HepG2 (cell line): Measurements from ENCODE around the gene HYOU1. TPM values are rescaled to one million over a fixed set of nuclear protein-coding genes. Genes with fewer than 3 reads are reported as not detected.
A peak's percentile ranks its signal among the peaks of the same experiment; 100 is the strongest.

Source experiments
- ATF7 ChIP-seq, 2 experiments: fragments of 450-650 bp in 1 of 2; sonication (generic) in 1 of 2; formaldehyde crosslinking in 1 of 2; IDR thresholded peaks; 2 replicates each; pipeline versions ENCODE4 v1.4.0 to v1.6.1; 2016 to 2020; ENCODE audit warnings: antibody characterized with exemption in 1 of 2, mild to moderate bottlenecking in 1 of 2, missing genetic modification reagents in 1 of 2
- DMAP1 ChIP-seq: IDR thresholded peaks from 2 replicates; pipeline ENCODE4 v1.6.1; 2016
- E2F2 ChIP-seq: sonication (generic); formaldehyde crosslinking; IDR thresholded peaks from 2 replicates; pipeline ENCODE4 v1.4.0; 2020; ENCODE audit warnings: missing genetic modification reagents, borderline replicate concordance
- EHMT2 ChIP-seq: fragments of 200-600 bp; sonication (generic); IDR thresholded peaks from 2 replicates; pipeline ENCODE4 v1.7.0; 2017; ENCODE audit warnings: antibody characterized with exemption, low read depth, low read length, borderline replicate concordance
- ELF3 ChIP-seq: IDR thresholded peaks from 2 replicates; pipeline ENCODE4 v1.6.1; 2016; ENCODE audit warnings: missing genetic modification reagents, missing compliant biosample characterization
- ERF ChIP-seq: IDR thresholded peaks from 2 replicates; pipeline ENCODE4 v1.6.1; 2018; ENCODE audit warnings: missing biosample characterization, missing genetic modification reagents
- HIC2 ChIP-seq: sonication (generic); formaldehyde crosslinking; IDR thresholded peaks from 2 replicates; pipeline ENCODE4 v1.9.0; 2022; ENCODE audit warnings: low read depth, missing genetic modification reagents
- MTF2 ChIP-seq: sonication (generic); formaldehyde crosslinking; IDR thresholded peaks from 2 replicates; pipeline ENCODE4 v1.5.0; 2020; ENCODE audit warnings: missing genetic modification reagents, borderline replicate concordance
- SALL1 ChIP-seq: sonication (generic); formaldehyde crosslinking; IDR thresholded peaks from 2 replicates; pipeline ENCODE4 v1.8.0; 2022; ENCODE audit warnings: mild to moderate bottlenecking, missing genetic modification reagents
- SRY ChIP-seq: sonication (generic); formaldehyde crosslinking; IDR thresholded peaks from 2 replicates; pipeline ENCODE4 v1.8.0; 2022; ENCODE audit warnings: mild to moderate bottlenecking, missing genetic modification reagents
- TOPORS ChIP-seq: sonication (generic); formaldehyde crosslinking; IDR thresholded peaks from 2 replicates; pipeline ENCODE4 v1.8.0; 2023; ENCODE audit warnings: mild to moderate bottlenecking, missing genetic modification reagents
- XBP1 ChIP-seq: sonication (generic); formaldehyde crosslinking; IDR thresholded peaks from 2 replicates; pipeline ENCODE4 v1.5.0; 2020; ENCODE audit warnings: missing genetic modification reagents
- XRCC5 ChIP-seq: fragments of 200-400 bp; formaldehyde crosslinking; optimal IDR thresholded peaks from 2 replicates; pipeline ENCODE3; 2017; ENCODE audit warnings: mild to moderate bottlenecking, low read length
- YEATS4 ChIP-seq: sonication (generic); formaldehyde crosslinking; IDR thresholded peaks from 2 replicates; pipeline ENCODE4 v1.4.0; 2020; ENCODE audit warnings: missing genetic modification reagents, borderline replicate concordance
- ZBTB49 ChIP-seq: sonication (generic); formaldehyde crosslinking; IDR thresholded peaks from 2 replicates; pipeline ENCODE4 v1.4.0; 2020; ENCODE audit warnings: missing genetic modification reagents, borderline replicate concordance
- ZNF224 ChIP-seq: sonication (generic); formaldehyde crosslinking; IDR thresholded peaks from 2 replicates; pipeline ENCODE4 v1.5.0; 2020; ENCODE audit warnings: mild to moderate bottlenecking, missing genetic modification reagents
- ZNF263 ChIP-seq: sonication (generic); formaldehyde crosslinking; IDR thresholded peaks from 2 replicates; pipeline ENCODE4 v1.4.0; 2020; ENCODE audit warnings: missing genetic modification reagents
- ZNF274 ChIP-seq: sonication (generic); formaldehyde crosslinking; IDR thresholded peaks from 2 replicates; pipeline ENCODE4 v1.5.1; 2020; ENCODE audit warnings: mild to moderate bottlenecking, missing genetic modification reagents
- ZNF281 ChIP-seq: sonication (generic); formaldehyde crosslinking; IDR thresholded peaks from 2 replicates; pipeline ENCODE4 v1.4.0; 2020; ENCODE audit warnings: missing genetic modification reagents, borderline replicate concordance
- ZNF33B ChIP-seq: sonication (generic); formaldehyde crosslinking; IDR thresholded peaks from 2 replicates; pipeline ENCODE4 v1.5.1; 2020; ENCODE audit warnings: mild to moderate bottlenecking, missing genetic modification reagents
- ZNF451 ChIP-seq: sonication (generic); formaldehyde crosslinking; IDR thresholded peaks from 2 replicates; pipeline ENCODE4 v1.5.0; 2020; ENCODE audit warnings: mild to moderate bottlenecking, missing genetic modification reagents
- ZNF580 ChIP-seq: IDR thresholded peaks from 2 replicates; pipeline ENCODE4 v1.6.1; 2016; ENCODE audit warnings: low read depth, borderline replicate concordance
- ZNF629 ChIP-seq: sonication (generic); formaldehyde crosslinking; conservative IDR thresholded peaks from 2 replicates; pipeline ENCODE4 v1.5.0; 2020; ENCODE audit warnings: missing genetic modification reagents
- ZNF841 ChIP-seq: sonication (generic); formaldehyde crosslinking; IDR thresholded peaks from 2 replicates; pipeline ENCODE4 v1.8.1; 2023; ENCODE audit warnings: missing genetic modification reagents, borderline replicate concordance
- polyA plus RNA-seq, 8 experiments: library from polyadenylated mRNA; depleted of rRNA in 3 of 8; stranded (reverse) in 7 of 8; unstranded in 1 of 8; fragments of >200 nt; fragmentation: Illumina TruSeq in 4 of 8; extraction: Trizol in 4 of 8; gene quantifications; 2 replicates each; pipeline versions ENCODE4 v1.2.1 to v1.2.3, GENCODE V29; 2011 to 2016; ENCODE audit warnings: low read depth in 4 of 8, missing spikeins in 1 of 8, mixed read lengths in 1 of 8; ENCODE audit not compliant: insufficient read depth in 1 of 8
- total RNA-seq, 5 experiments: library from RNA; depleted of rRNA; stranded (reverse); fragments of >200 nt; fragmentation: Illumina TruSeq; extraction: Trizol; gene quantifications; 2 replicates each; pipeline ENCODE4 v1.2.3, GENCODE V29; 2016; ENCODE audit warnings: low read depth in 1 of 5

The HYOU1 gene
- total and polyA plus RNA-seq, 2 of the 13 experiments (the other 11 are each of a cell fraction or from before 2014, with no cell fraction given): 127 to 155 TPM

- TF ChIP-seq E2F2 (CRISPR knock-in tag) (no peak), ELF3 (CRISPR knock-in tag) (no peak), DMAP1 (CRISPR knock-in tag) (no peak), ZNF224 (CRISPR knock-in tag) (no peak), ZNF33B (CRISPR knock-in tag) (no peak), MTF2 (CRISPR knock-in tag) (no peak), ZNF274 (CRISPR knock-in tag) (no peak), ZNF263 (no peak), TOPORS (CRISPR knock-in tag) (no peak), ZNF580 (no peak), EHMT2 (no peak), XRCC5 (peak; percentile 21), ZBTB49 (no peak), ZNF281 (CRISPR knock-in tag) (no peak), SRY (CRISPR knock-in tag) (no peak), SALL1 (no peak), HIC2 (CRISPR knock-in tag) (no peak), YEATS4 (no peak), ZNF841 (no peak), ATF7 (IDR thresholded peaks at IDR 0.05) (no peak), ATF7 (CRISPR knock-in tag; IDR thresholded peaks at IDR 0.05) (no peak), ERF (CRISPR knock-in tag) (0 out of 2 replicates have a peak, but pooled peaks have one; percentile 26), ZNF629 (CRISPR knock-in tag) (peak; percentile 66), XBP1 (CRISPR knock-in tag) (no peak), ZNF451 (CRISPR knock-in tag) (no peak)
These were observed 8.4 kb upstream of the HYOU1 start (continued) for GRCh38 chr11:119065369-119065768.
